Measurements from ENCODE around the gene CCDC9. TPM values are rescaled to one million over a fixed set of nuclear protein-coding genes. Genes with fewer than 3 reads are reported as not detected.

The CCDC9 gene
- total and polyA plus RNA-seq, 4 donors, result 1.4 to 8.1 (median 5.4) TPM

DNA sequence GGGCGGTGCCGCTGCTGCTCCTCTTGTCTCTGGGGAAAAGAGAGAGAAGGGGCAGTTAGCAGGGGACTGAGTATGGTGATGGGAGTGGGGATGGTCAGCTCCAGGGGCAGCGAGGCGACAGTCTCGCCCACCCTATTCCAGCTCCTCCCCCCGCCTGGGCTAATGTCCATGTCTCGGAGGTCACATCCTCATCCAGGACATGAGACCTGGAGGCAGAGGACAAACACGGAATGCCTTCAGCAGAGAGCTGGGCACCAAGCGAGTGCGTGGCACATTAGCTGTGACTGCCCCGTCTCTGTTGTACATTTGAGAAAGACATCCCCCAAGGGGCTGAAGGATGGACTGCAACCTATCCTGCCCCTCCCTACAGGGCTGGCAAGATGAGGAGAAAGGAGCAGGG lies 34.4 kb upstream of the CCDC9 start (continued):
- TF ChIP-seq, protein P1, sequence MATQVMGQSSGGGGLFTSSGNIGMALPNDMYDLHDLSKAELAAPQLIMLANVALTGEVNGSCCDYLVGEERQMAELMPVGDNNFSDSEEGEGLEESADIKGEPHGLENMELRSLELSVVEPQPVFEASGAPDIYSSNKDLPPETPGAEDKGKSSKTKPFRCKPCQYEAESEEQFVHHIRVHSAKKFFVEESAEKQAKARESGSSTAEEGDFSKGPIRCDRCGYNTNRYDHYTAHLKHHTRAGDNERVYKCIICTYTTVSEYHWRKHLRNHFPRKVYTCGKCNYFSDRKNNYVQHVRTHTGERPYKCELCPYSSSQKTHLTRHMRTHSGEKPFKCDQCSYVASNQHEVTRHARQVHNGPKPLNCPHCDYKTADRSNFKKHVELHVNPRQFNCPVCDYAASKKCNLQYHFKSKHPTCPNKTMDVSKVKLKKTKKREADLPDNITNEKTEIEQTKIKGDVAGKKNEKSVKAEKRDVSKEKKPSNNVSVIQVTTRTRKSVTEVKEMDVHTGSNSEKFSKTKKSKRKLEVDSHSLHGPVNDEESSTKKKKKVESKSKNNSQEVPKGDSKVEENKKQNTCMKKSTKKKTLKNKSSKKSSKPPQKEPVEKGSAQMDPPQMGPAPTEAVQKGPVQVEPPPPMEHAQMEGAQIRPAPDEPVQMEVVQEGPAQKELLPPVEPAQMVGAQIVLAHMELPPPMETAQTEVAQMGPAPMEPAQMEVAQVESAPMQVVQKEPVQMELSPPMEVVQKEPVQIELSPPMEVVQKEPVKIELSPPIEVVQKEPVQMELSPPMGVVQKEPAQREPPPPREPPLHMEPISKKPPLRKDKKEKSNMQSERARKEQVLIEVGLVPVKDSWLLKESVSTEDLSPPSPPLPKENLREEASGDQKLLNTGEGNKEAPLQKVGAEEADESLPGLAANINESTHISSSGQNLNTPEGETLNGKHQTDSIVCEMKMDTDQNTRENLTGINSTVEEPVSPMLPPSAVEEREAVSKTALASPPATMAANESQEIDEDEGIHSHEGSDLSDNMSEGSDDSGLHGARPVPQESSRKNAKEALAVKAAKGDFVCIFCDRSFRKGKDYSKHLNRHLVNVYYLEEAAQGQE (IDR thresholded peaks at IDR 0.05), result no peak
- TF ChIP-seq YY1 (IDR thresholded peaks at IDR 0.05) (no peak), JUND (IDR thresholded peaks at IDR 0.05) (no peak), FOXA1 (IDR thresholded peaks at IDR 0.05) (no peak), GABPA (IDR thresholded peaks at IDR 0.05 in 1 of 2, conservative IDR thresholded peaks at IDR 0.05 in 1 of 2) (no peak), RXRA (IDR thresholded peaks at IDR 0.05) (no peak), TAF1 (conservative IDR thresholded peaks at IDR 0.05) (no peak)
- TF ChIP-seq, protein P2, sequence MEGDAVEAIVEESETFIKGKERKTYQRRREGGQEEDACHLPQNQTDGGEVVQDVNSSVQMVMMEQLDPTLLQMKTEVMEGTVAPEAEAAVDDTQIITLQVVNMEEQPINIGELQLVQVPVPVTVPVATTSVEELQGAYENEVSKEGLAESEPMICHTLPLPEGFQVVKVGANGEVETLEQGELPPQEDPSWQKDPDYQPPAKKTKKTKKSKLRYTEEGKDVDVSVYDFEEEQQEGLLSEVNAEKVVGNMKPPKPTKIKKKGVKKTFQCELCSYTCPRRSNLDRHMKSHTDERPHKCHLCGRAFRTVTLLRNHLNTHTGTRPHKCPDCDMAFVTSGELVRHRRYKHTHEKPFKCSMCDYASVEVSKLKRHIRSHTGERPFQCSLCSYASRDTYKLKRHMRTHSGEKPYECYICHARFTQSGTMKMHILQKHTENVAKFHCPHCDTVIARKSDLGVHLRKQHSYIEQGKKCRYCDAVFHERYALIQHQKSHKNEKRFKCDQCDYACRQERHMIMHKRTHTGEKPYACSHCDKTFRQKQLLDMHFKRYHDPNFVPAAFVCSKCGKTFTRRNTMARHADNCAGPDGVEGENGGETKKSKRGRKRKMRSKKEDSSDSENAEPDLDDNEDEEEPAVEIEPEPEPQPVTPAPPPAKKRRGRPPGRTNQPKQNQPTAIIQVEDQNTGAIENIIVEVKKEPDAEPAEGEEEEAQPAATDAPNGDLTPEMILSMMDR (IDR thresholded peaks at IDR 0.05; ENCODE audit: low read depth, low read length, missing input control), result no peak
- TF ChIP-seq, protein P3, sequence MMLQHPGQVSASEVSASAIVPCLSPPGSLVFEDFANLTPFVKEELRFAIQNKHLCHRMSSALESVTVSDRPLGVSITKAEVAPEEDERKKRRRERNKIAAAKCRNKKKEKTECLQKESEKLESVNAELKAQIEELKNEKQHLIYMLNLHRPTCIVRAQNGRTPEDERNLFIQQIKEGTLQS (IDR thresholded peaks at IDR 0.05), result no peak

DNA sequence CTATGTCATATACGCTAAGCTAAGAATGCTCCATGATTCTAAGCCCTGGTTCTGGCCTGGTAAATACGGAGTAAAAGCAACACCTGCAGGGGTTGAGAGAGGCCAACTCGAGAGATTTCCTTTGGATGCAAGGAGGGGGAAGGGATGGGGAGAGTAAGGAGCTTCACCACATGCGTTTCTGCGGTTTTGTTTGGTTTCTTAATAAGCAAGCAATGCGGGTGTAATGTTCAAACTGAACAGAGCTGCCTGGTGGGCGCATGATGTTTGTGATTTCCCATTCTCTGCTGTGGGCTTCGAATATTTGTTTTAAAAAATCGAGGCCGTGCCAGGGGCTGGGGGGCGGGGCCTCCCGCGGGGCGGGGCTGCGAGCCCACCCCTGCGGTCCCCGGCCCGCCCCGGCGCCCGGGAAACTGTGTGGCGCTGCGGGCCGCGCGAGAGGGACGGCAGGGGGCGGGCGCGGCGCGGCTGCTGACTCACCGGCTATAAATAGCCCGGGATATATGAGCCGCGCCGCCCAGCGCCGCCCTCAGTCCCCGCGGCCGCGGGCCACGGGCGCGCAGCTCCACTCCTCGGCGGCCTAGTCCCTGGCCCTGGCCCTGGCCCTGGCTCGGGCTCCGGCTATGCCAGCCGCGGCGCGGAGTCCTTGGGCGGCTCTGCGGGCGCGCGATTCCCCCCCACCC lies 30.4 kb upstream of the CCDC9 start:
- Histone ChIP-seq H3K9me3 (ENCODE audit: control insufficient read depth in 4 of 4, low read length in 3 of 4) (no peaks in the 10 kb centered on the region), H3K27ac (ENCODE audit: low read depth in 1 of 2, low read length in 2 of 2) (peak overlapping the region; percentile 98), H3K4me1 (ENCODE audit: control insufficient read depth in 4 of 4, insufficient read depth in 4 of 4, low read length in 3 of 4) (peaks cover 9 to 35% (median 27%) of the 10 kb centered on the region in 4 donors), H3K36me3 (ENCODE audit: control insufficient read depth in 4 of 4, insufficient read depth in 3 of 4, low read depth in 1 of 4, low read length in 3 of 4) (peaks cover 0 to 6% (median 0%) of the 10 kb centered on the region in 4 donors), H3K9ac (ENCODE audit: low read depth in 1 of 2, low read length in 2 of 2) (peak overlapping the region; percentile 59 to 88), H3K27me3 (ENCODE audit: control insufficient read depth in 4 of 4, insufficient read depth in 4 of 4, low read length in 3 of 4) (no peaks in the 10 kb centered on the region), H3K4me3 (ENCODE audit: low read depth in 1 of 3, low read length in 3 of 3) (peak overlapping the region in 2 of 3 donors; percentile 32 to 73)
- no peak for TF ChIP-seq GABPA (IDR thresholded peaks at IDR 0.05 in 1 of 2, conservative IDR thresholded peaks at IDR 0.05 in 1 of 2)
- peak in 1 of 2 donors; percentile 15 for TF ChIP-seq JUND (IDR thresholded peaks at IDR 0.05)
- no peak for TF ChIP-seq NR2F2 (IDR thresholded peaks at IDR 0.05)
- TF ChIP-seq RAD21 (IDR thresholded peaks at IDR 0.05), result no peak
- no peak for TF ChIP-seq FOXA2 (IDR thresholded peaks at IDR 0.05)
- TF ChIP-seq, protein P2 (IDR thresholded peaks at IDR 0.05; ENCODE audit: low read depth, low read length, missing input control), result peak; percentile 38
- TF ChIP-seq, protein P3 (IDR thresholded peaks at IDR 0.05), result peak; percentile 20
- TF ChIP-seq, protein P1 (IDR thresholded peaks at IDR 0.05), result peak; percentile 47
- TF ChIP-seq EGR1 (IDR thresholded peaks at IDR 0.05; ENCODE audit: low read depth in 2 of 2), result no peak
- 3% methylated on average over 59 of the region's 59 CpGs for WGBS
- peak; percentile 89 for DNase-seq (ENCODE audit: low spot score)
